Left kidney (tissue), 2 donors: ENCODE measurements around the gene ZNF587B. TPM values are rescaled to one million over a fixed set of nuclear protein-coding genes. Genes with fewer than 3 reads are reported as not detected.
"Not testable (repeated sequence)": the region's sequence is repeated elsewhere in the genome, so short reads cannot be mapped to it uniquely, and the experiment has no call there.

Source experiments
- DNase-seq: peaks from one replicate; pipeline ENCODE4 v3.0.0-alpha.2; 2013
- polyA plus RNA-seq: library from polyadenylated mRNA; unstranded; fragments of 120-200 nt; gene quantifications from one replicate; pipeline ENCODE4 v1.2.1, GENCODE V29; 2013; ENCODE audit not compliant: insufficient read length

The ZNF587B gene
- polyA plus RNA-seq, 1 donor = 24.9 TPM

DNA sequence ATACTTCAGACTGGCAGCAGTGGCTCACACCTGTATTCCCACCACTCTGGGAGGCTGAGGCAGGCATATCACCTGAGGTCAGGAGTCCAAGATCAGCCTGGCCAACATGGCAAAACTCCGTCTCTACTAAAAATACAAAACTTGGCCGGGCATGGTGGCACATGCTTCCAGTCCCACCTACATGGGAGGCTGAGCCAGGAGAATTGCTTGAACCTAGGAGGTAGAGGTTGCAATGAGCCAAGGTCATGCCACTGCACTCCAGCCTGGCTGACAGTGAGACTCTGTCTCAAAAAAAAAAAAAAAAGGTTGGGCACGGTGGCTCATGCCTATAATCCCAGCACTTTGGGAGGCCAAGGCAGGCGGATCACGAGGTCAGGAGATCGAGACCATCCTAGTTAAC, 39.6 kb downstream of the ZNF587B start:
- not testable (repeated sequence) for DNase-seq

DNA sequence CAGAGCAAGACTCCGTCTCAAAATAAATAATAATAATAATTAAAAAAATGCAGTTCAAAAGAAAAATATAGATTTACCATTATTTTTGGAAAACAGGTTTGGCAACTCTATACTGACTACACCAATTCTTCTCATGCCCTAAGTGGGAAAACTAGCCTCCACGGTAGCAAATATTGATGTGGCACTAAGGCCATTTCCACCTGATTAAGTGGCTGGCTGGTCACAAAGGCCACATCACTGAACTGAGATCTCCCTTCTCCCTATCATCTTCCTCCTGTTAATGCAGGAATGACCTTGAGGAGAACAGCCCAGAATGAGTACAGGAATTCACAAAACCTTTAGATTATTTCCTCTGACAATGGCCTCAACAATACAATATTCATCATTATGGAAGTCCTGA, 40.1 kb downstream of the ZNF587B start:
- no peak for DNase-seq

DNA sequence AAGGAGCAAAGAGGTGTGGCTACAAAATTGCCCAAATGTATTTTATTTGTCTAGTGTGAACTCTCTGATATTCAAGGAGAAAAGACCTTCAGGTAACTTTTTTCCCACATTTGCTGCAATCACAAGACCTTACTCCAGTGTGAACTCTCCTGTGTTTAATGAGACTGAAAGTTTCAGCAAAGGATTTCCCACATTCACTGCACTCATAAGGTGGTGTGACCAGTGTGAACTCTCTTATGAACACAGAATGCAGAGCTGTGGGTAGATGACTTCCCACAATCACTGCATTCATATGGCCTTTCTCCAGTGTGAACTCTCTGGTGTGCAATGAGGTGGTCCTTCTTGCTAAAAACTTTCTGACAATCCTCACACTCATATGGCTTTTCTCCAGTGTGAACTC, 42.4 kb downstream of the ZNF587B start:
- no peak for DNase-seq

DNA sequence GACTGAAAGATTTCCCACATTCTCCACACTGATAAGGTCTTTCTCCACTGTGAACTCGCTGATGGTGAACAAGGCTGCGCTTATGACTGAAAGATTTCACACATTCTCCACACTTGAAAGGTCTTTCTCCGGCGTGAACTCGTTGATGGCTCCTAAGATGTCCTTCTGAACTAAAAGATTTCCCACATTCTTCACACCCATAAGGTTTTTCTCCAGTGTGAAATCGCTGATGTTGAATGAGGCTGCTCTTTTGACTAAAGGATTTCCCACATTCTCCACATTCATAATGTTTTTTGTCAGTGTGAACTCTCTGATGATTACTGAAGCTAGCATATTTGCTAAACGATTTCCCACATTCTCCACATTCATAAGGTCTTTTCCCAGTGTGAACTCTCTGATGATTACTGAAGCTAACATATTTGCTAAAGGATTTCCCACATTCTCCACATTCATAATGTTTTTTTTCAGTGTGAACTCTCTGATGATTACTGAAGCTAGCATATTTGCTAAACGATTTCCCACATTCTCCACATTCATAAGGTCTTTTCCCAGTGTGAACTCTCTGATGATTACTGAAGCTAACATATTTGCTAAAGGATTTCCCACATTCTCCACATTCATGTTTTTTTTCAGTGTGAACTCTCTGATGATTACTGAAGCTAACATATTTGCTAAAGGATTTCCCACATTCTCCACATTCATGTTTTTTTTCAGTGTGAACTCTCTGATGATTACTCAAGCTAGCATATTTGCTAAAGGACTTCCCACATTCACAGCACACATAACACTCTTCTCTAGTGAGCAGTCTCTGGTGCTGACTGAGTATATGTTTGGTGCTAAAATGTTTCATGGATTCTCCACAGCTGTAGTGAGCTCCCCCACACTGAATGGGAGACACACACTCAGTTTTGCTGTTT, 44.0 kb downstream of the ZNF587B start:
- not testable (repeated sequence) for DNase-seq

DNA sequence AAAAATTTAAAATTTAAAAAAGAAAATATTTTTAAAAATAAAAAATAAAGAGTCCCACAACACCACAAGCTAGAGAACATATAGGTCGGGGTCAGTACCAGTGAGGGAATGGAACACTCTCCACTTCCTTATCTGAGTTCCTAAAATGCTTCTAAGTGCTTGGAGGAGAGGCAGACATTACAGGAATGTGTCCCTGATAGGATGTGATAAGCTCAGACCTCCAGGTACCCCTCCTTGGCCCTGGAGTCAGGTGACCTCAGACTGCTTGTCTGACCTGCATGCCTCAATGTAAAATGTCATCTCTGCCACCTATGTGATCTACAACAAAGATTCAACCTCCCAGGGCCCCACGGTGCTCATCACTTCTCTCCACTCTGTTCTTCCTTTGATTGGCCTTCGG, 55.9 kb downstream of the ZNF587B start:
- no peak for DNase-seq

DNA sequence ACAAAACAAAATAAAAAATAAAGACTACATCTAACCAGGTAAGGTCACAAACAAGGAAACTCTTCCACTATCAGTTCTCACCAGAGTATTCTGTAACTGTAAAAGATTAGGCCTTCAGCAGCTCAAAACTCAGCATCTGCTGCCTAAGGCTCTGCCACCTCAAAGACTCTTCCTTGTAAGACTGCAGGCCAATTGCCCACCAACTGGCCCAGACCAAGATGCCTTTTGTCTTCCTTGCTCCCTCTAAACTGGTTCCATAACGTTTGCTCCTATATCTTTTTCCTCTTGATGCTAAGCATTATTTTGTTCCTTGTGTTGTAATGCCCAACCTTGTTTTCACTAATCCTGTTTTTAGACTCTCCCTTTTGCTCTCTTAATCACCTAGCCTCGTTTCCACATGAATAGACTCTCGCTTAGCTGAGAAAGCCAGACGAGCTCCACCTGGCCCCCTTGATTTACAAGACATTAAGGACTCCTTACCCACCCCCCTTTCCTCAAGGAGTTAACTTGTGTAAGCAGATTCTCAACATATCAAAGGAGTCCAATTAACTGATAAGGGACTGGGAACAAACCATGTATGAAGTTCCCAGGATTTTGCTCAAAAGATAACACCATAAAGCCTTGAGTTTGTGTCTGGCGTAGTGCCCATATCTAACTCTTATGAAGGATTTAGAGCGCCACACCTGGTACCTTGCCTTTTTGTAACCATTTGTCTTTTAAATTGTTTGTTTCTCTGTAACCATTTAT, 57.3 kb downstream of the ZNF587B start:
- DNase-seq = peak; percentile 53

DNA sequence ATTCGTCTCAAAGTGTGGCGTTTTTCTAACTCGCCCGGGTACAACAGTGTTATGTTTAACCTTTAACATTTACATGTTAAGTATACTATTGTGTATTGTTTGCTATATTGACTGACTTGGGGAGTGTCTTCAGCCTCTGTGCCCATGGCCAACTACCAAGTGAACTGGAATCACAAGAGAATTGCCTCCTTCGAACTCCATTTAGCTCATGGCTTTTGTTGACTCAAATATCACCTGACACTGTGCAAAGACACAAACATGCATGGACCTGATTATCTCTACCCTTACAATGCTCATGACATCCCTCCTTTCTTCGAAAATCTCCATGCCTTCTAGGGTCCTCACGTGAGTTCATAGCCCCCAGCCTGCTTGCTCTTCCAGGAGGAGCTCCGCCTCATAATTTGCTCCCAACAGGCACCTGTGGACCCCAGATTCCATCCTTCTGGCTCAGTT, 58.0 kb downstream of the ZNF587B start:
- peak; percentile 14 for DNase-seq

DNA sequence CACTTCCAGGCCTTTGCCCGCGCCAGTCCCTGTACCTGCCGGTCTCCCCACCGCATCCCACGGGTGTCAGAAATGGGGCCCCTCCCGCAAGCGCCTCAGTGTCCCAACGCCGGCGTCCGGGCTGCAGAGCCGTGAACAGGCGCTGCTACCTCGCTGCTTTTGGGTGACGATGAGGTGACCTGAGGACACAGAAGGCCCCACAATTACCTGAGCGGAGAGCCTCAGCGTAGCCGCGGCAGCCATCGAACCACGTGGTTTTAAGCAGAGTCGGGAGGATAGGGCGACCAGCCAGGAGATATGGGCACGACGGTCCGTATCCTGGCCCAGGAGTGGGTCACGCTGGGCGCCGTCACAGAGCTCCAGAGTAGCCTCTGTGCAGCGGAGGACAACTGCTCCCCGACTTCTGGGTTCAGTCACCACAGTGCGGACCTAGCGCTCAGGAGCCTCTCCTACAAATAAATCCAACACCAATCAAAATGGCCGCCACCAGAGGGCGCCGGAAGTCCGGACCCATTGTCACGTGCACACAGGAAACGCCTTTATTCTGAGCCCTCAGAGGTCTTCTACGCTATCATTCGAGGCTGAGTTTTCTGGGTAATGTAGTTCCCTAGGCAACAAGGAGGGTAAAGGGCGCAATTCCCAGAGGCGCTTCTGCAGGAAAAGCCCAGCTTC, 58.6 kb downstream of the ZNF587B start, which contains the start of gene ZNF814:
Gene ZNF814 (minus strand): TSS at position 478 of the 672 bp plus-strand sequence. CDS start 235 bp downstream, at position 243.
- peak; percentile 87 for DNase-seq

DNA sequence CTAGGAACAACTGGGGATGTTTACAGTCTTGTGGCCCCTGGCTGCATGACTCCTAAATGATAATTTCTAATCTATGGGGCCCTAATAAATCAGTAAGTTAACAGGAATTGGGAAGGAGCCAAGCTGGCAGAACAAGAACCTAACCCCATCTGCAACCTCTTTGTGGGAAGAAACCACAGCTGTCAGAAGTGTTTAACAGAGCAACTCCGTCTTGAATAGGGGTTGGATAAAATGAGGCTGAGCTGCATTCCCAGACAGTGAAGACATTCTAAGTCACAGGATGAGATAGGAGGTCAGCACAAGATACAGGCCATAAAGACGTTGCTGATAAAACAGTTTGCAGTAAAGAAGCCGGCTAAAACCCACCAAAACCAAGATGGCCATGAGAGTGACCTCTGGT, 60.6 kb downstream of the ZNF587B start:
- DNase-seq = not testable (repeated sequence)

Other genes starting within 250 kb of the ZNF587B start
- 24.8 TPM for gene ZIK1, start 246.2 kb upstream of the ZNF587B start, polyA plus RNA-seq
- gene ZNF530, start 230.4 kb upstream of the ZNF587B start, polyA plus RNA-seq = 7.2 TPM
- 31.3 TPM for gene ZNF134, start 216.1 kb upstream of the ZNF587B start, polyA plus RNA-seq
- 48.8 TPM for gene ZNF211, start 197.1 kb upstream of the ZNF587B start, polyA plus RNA-seq
- 0.17 TPM for gene ZSCAN4, start 161.4 kb upstream of the ZNF587B start, polyA plus RNA-seq
- 20.3 TPM for gene ZNF551, start 148.3 kb upstream of the ZNF587B start, polyA plus RNA-seq
- 42.4 TPM for gene ZNF154, start 121.1 kb upstream of the ZNF587B start, polyA plus RNA-seq
- gene ZNF671, start 102.7 kb upstream of the ZNF587B start, polyA plus RNA-seq = 24.4 TPM
- 46.8 TPM for gene ZNF776, start 83.5 kb upstream of the ZNF587B start, polyA plus RNA-seq
- gene ZNF586, start 60.6 kb upstream of the ZNF587B start, polyA plus RNA-seq = 33.8 TPM
- gene ZNF552, start 15.4 kb upstream of the ZNF587B start, polyA plus RNA-seq = 29.7 TPM
- gene ZNF587, start 19.6 kb downstream of the ZNF587B start, polyA plus RNA-seq = 54.5 TPM
- 88.9 TPM for gene ZNF814, start 58.7 kb downstream of the ZNF587B start, polyA plus RNA-seq
- 43.8 TPM for gene ZNF417, start 86.3 kb downstream of the ZNF587B start, polyA plus RNA-seq
- 32.8 TPM for gene ZNF418, start 105.1 kb downstream of the ZNF587B start, polyA plus RNA-seq
- gene ZNF256, start 117.4 kb downstream of the ZNF587B start, polyA plus RNA-seq = 12.1 TPM
- 3.8 TPM for gene C19orf18, start 144.2 kb downstream of the ZNF587B start, polyA plus RNA-seq
- 37.0 TPM for gene ZNF606, start 172.5 kb downstream of the ZNF587B start, polyA plus RNA-seq
- gene ZSCAN1, start 203.7 kb downstream of the ZNF587B start, polyA plus RNA-seq = 4.0 TPM
- 32.5 TPM for gene ZNF135, start 229.0 kb downstream of the ZNF587B start, polyA plus RNA-seq